OCI-LY1 (cell line): ENCODE data around the gene POLR2L.

ENCODE experiments used
- EZH2 ChIP-seq: fragments of 200-600 bp; sonication (generic), shearing (Covaris generic); IDR thresholded peaks from 2 replicates; pipeline ENCODE4 v1.8.0; 2017; ENCODE audit warnings: borderline replicate concordance, mixed run types, mild to moderate bottlenecking, antibody characterized with exemption, low read length, moderate library complexity, mixed read lengths
- TF ChIP-seq, protein P1 (sequence below): fragments of 200-600 bp; sonication (generic), shearing (Covaris generic); IDR thresholded peaks from 2 replicates; pipeline ENCODE4 v1.5.1; 2017; ENCODE audit warnings: mild to moderate bottlenecking, antibody characterized with exemption, low read length, moderate library complexity, mixed read lengths

DNA sequence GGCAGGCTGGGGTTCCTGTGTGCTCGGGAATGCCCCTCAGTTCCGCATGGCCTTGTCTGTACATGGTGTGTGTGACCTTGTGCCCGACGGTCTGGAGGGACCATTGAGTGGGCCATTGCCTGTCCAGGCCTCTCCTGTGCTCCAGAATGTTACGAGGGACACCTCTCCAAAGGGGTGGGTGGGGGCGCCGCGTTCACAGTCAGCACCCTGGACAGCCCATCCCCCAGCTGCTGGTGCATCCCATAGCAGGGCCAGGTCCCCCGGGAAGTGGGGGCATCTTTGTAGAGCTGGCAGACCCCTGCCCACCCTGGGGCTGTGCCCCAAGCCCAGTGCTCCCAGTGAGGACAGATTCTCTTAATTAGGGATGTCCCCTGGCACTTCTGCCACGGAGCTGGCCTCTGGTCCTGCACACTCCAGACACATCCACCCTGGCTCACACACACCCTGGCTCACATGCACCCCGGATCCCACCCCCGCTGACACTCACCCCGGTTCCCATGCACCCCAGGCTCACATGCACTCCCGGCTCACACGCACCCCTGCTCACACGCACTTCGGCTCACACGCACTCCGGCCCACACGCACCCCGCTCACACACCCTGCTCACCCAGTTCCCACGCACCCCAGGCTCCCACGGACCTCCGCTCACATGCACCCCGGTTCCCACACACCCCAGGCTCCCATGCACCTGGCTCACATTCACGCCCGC, 15.9 kb upstream of the POLR2L start:
- TF ChIP-seq, protein P1, sequence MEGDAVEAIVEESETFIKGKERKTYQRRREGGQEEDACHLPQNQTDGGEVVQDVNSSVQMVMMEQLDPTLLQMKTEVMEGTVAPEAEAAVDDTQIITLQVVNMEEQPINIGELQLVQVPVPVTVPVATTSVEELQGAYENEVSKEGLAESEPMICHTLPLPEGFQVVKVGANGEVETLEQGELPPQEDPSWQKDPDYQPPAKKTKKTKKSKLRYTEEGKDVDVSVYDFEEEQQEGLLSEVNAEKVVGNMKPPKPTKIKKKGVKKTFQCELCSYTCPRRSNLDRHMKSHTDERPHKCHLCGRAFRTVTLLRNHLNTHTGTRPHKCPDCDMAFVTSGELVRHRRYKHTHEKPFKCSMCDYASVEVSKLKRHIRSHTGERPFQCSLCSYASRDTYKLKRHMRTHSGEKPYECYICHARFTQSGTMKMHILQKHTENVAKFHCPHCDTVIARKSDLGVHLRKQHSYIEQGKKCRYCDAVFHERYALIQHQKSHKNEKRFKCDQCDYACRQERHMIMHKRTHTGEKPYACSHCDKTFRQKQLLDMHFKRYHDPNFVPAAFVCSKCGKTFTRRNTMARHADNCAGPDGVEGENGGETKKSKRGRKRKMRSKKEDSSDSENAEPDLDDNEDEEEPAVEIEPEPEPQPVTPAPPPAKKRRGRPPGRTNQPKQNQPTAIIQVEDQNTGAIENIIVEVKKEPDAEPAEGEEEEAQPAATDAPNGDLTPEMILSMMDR, result no peak
- no peak for TF ChIP-seq EZH2
